Endothelial cell of umbilical vein (primary cell): ENCODE measurements around the gene HS3ST3A1.

ENCODE experiments used
- CTCF ChIP-seq, 2 donors: IDR thresholded peaks; 1 replicate in 1 of 2; 2 replicates in 1 of 2; pipeline ENCODE4 v1.5.1; 2011; ENCODE audit warnings: low read length in 2 of 2, mild to moderate bottlenecking in 2 of 2, moderate library complexity in 2 of 2, control low read depth in 1 of 2, inconsistent platforms in 1 of 2, low read depth in 1 of 2; ENCODE audit not compliant: insufficient read depth in 1 of 2; ENCODE audit errors: extremely low read depth in 1 of 2
- EZH2 ChIP-seq: IDR thresholded peaks from 2 replicates; pipeline ENCODE4 v1.6.1; 2012; ENCODE audit warnings: borderline replicate concordance, low read depth, mild to moderate bottlenecking, moderate library complexity, low read length, inconsistent platforms; ENCODE audit not compliant: severe bottlenecking
- MAX ChIP-seq: IDR thresholded peaks from 2 replicates; pipeline ENCODE4 v1.6.1; 2011; ENCODE audit not compliant: insufficient read depth, insufficient read length
- MYC ChIP-seq: IDR thresholded peaks from one replicate; pipeline ENCODE4 v1.6.1; 2011; ENCODE audit warnings: mild to moderate bottlenecking, low read depth, low read length
- POLR2A ChIP-seq: IDR thresholded peaks from 2 replicates; pipeline ENCODE4 v1.6.1; 2012; ENCODE audit warnings: low read depth, mild to moderate bottlenecking, control low read depth, low read length

DNA sequence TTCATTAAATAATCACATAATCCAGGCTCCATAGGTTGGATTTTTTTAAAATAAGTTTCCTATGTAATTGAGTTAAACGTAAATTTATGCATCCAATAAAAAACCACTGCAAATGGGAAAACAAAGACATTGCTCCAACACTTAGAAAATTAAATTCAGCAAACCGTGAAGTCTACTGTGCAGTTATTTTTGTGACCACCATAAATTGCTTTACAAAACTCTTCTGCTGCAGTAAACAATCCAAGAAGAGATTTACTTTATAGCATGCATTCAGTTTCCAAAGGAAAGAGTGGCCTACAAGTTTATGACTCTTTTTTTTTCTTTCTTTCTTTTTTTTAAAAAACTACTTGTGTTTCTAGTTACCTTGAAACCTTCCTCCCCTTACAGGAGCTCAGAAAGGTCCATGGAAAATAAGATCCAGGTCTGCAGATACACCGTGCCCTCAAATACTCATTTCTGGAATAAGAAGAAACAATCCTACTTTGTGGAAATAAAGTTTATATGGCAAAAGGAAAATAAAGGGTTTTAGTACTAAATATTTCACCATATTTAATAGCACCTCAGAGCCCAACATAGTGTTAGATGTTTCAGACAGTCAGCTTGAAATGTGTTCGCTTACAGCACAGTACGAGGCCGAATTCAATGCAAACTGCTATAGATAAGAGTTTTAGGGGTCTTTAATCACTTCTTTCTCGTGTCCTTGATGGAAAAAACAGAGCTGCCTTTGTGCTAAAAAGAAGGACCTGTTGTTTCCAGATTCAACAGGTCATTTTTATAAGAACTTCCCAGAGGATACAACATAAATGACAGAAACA, 3.2 kb downstream of the HS3ST3A1 start:
- no peak for TF ChIP-seq CTCF (IDR thresholded peaks at IDR 0.05; ENCODE audit: extremely low read depth in 1 of 2, insufficient read depth in 1 of 2, low read depth in 1 of 2, low read length in 2 of 2)
- TF ChIP-seq EZH2 = no peak
- TF ChIP-seq MYC = no peak
- TF ChIP-seq POLR2A = no peak
- no peak for TF ChIP-seq MAX
